Activated CD4-positive, CD25-positive, alpha-beta regulatory T cell treated with anti-CD3 and anti-CD28 coated beads, Interleukin-2, amount 50 U/mL, for 24 hours (primary cell): ENCODE measurements around the gene CHST13.
"Not testable (repeated sequence)": the region's sequence is repeated elsewhere in the genome, so short reads cannot be mapped to it uniquely, and the experiment has no call there.

Experiments
- ATAC-seq, 2 donors: fragments of 150-1000 bp; cut with Tn5 transposase; one replicate each; pipeline ENCODE4 v1.10.0; 2021; ENCODE audit warnings: mild to moderate bottlenecking in 1 of 2, moderate library complexity in 1 of 2

CHST13 gene

DNA sequence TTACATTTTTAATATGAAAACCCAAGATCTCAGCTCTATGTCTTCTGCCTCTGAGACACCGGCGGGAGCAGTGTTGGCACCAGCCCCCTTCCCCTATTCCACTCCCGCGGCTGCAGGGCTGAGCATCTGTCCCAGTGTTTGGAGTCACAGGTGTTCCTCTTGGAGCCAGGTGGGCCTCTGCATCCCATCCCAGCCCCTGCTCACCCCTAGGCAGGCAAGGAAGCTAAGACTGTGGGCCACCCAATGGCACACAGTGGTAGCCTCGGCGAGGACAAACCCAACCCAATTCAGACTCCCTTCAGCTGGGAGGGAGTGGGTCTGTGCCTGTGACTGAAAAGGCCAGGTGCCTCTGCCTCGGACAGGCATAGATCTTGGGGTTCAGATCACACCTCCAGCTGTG, 3.1 kb downstream of the CHST13 start:
- ATAC-seq = no peak

DNA sequence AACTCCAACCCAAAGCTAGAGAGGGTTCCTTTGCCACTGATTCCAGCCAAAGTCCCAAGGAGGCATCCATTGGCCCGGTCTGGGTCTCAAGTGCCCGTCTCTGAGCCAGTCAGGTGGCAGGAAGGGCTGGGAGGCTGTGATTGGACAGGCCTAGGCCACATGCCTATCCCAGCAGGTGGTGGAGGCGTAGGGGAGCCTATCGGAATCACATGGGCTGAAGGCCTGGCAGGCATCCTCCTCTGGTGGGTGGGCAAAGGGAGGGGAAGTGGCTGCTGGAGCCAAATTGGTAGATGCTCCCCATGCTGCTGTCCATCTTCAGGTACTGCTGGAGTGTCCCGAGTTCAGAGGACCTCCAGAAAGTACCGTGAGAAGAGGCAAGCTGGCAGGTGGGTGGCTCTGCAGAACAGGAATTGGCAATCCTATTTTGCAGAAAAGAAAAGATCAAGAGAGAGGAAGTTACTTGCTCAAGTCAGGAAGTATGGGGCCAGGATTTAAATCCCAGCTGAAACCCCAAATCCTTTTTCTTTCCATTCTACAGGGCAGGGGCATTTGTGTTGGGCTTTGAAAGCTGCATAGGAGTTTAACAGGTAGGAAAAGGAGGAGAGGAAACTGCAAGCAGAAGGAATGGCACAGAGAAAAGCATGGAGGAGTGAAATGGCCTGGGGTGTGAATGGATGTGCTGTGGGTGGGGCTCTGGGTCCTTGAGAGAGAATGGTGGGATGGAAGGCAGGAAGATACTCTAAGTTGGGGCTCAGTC, 3.7 kb downstream of the CHST13 start:
- no peak for ATAC-seq

DNA sequence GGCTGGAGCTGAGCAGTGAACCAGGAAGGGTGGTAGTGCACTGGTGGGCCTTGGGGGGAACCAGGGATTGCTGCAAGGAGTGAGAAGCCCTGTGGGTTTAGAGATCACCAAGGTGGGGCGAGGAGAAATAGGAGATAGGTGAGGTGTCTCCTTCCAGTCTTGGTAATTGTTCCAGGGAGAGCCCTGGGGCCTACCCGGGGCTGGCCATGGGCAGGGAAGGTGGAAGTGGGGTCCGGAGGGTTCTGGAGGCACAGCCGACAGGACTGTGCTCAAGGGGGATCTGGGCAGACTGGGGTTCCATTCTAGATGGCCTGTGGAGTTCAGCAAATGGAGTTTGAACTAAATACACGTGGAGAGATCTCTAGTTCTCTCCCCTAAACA, 4.5 kb downstream of the CHST13 start:
- no peak for ATAC-seq

DNA sequence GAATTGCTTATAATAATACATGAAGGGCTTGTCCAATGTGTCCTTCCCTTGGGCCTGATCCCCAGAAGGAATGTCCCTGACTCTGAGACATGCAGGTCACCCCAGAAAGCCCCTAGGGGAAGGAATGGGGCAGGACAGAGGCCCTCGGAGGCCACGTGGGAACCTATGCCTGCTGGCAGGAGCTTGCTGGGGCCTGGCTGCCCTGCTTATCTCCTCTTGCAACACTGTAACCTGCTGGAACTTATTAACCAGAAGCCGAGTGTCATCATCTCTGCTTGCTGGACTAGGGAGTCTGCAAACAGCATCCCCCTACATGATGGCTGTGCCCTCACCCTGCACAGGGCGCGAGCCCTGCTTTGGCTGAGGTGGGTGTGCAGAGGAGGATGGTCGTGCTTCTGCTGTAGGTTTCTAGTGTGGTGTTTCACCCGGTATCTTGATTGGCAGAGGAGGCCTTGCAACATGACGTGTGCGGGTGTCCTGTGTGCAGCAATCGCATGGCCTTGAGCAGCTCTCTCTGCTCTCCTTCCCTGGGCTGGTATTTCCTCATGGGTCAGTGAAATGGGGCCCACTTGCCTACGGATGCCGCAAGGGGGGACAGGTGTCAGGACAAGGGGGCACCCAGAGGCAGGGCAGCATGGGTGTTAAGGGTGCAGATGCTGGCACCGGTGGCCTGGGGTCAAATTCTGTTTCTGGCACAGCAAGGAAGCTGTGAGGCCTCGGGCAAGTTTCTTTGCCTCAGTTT, 5.0 kb downstream of the CHST13 start:
- no peak for ATAC-seq

DNA sequence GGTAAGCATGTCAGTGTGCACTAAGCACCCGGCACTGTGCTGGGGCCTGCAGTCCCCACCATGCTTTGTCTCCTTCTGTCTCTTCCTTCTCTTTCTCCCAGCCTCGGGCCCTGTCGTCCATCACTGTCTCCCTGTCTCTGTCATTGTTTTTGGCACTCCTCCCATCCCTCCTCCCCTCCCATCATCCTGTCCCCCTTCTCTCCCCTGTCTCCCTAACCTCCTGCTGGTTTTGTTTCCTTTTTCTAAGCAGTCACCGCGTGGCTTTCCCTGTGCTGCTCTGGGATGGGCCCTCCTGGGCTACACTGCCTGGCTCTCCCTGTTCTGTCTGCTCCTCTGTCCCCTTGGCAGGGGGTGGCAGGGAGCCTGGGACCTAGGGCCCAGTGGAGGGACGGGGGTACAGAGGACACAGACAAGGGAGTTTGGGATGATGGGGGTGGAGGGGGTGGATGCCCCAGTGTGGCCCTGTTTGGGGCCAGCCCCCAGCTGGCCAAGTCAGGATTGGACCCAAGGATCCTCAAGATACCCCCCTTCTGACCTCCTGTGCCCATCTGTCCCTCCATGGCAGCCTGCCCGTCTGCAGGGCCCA, 5.7 kb downstream of the CHST13 start:
- no peak for ATAC-seq

DNA sequence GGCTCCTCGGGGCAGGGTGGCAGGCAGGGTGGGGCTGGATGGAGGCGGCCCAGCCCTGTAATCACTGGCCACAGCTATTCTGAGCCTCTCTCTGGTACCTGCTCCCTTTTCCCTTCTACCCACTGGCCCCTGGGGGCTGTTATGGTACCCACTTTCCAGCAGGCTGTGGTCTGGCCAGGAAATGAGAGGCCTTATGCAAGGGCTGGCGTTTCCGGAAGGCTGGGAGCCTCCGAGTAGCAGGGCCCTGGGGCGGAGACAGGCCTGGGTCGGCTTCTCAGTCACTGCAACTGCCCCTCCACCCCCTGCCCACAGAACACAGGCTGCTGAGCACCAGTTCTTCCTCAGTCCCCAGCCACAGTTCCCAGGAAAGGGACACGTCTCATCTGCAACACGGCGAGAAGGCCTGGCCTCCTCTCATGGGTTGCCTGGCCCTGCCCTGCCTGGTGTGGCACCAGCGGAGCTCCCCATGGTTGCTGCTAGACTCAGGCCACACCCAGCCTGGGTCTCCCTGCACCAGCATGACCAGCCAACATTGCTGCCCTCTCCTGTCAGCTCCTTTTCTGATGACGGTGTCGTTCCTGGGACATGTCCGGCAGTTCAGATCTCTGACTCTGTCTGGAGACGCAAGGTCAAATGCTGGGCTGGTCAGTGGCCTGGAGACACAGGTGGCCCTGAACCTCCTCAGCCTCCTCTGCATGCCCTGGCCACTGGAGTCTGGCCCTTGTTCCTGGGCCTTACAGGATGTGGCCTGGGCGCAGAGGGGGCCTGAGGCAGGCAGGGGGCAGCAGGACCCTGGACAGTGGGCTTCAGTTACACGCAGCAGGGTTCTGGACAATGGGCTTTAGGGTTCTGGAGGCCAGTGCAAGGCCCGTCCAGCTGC, 6.5 kb downstream of the CHST13 start:
- ATAC-seq = no peak

DNA sequence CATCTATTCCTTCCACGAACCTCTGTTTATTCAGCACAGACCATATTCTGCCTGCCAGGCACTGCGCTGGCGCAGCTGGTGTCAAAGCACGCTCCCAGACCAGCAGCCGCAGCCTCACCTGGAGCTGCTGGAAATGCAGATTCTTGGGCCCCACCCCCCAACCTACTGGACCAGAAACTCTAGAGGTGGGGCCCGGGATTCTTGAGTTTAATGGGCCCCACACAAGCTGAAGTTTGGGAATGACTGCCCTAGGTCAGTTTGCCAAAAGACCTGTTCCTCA, 7.0 kb downstream of the CHST13 start:
- ATAC-seq = no peak

DNA sequence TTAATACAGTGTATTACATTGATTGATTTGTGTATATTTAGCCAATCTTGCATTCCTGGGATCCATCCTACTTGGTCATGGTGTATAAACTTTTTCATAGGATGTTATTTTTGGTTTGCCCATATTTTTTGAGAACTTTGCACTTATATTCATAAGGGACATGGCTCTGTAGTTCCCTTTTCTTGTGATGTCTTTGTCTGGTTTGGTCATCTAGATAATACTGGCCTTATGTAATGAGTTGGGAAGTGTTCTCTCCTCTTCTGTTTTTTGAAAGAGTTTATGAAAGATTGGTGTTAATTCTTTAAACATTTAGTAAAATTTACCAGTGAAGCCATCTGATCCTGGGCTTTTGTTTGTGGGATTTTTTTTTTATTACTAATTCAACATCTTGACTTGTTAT, 9.6 kb downstream of the CHST13 start:
- no peak for ATAC-seq

DNA sequence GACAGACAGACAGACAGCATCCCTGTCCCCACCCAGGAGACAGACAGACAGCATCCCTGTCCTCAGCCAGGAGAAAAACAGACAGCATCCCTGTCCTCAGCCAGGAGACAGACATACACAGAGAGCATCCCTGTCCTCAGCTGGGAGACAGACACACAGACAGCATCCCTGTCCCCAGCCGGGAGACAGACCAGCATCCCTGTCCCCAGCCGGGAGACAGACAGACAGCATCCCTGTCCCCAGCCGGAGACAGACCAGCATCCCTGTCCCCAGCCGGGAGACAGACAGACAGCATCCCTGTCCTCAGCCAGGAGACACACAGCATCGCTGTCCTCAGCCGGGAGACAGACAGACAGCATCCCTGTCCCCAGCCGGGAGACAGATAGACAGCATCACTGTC, 10.8 kb downstream of the CHST13 start:
- not testable (repeated sequence) for ATAC-seq

DNA sequence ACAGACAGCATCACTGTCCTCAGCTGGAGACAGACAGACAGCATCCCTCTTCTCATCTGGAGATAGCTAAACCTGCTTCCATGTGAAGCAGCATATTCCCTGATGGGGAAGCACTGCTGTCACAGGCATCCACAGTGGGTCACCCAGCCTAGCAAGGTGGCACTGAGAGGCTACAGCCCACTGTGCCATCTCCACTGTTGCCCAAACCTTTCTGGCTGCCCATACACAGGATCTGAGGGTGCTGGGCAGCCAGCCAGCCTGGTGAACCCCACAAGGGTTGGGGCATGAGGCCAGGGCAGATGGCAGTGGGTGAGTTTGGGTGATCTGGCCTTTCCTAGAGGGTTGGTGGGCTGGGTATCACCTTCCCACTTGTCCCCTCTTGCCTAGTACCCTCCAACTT, 11.7 kb downstream of the CHST13 start:
- ATAC-seq = no peak

DNA sequence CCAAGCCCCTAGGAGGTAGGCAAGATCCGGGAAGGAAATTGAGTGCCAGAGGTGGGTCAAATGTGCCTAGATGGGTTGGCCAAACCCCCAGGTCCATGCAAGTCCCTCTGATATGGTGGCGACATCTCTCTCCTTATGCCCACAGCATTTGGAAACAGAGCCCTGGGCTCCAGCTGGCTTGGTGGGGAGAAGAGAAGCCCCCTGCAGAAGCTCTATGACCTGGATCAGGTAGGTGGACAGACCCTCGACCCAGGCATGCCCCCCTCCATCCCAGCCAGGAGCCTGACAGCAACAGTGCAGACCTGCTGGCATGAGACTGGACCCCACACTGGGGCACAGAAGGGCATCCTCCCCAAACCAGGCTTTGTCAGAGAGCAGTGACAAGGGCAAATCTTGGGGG, 12.2 kb downstream of the CHST13 start:
- no peak for ATAC-seq

DNA sequence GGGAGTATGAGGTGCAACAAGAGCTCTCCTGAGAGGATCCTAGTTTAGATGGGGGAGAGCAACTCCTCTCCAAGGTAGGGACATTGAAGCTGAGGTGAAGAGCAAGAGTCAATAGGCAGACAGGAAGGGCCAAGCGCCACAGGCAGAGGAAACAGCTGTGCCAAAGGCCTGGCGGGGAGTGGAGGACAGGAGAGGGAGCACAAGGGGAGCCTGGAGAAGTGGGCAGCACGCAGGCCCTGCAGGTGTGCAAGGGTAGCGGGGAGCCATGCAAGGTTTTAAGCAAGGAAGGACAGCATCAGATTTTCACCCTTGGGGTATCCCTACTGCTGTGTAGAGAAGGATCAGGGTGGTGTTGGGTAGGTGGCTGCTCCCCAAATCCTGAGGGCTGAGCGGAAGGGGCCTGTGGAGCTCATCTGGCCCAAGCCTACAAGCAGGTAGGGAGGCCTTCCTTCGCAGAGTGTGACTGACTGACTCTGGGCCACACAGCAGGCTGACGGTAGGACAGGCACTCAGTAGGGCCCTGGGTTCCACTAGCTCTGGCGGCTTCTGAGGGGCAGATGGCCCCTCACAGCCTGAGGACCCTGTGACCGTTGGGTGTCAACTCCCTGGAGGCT, 13.3 kb downstream of the CHST13 start:
- ATAC-seq = no peak

DNA sequence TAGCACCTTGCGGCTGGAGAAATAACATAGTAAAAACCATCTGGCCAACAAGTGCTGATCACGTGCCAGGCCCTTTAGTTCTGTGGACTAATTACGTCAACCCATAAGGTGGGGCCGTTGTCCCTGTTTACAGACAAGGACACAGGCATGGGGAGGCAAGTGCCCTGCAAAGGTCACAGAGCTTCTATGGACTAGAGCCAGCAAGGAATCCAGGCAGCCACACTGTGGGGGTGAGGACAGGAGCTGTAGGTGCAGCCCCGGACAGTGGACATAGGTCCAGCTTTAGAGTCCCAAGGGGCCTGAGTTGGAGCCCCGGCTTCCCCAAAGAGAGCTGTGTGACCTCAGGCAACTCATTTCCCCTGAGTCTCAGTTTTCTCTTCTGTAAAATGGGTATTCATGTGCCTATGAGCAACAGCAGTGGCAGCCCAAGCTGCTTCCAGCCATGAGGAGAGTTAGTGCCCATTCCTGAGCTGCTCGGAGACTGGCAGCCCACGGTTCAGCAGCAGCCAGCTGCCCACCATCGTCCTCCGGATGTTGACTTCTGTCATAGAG, 13.9 kb downstream of the CHST13 start:
- ATAC-seq = no peak

DNA sequence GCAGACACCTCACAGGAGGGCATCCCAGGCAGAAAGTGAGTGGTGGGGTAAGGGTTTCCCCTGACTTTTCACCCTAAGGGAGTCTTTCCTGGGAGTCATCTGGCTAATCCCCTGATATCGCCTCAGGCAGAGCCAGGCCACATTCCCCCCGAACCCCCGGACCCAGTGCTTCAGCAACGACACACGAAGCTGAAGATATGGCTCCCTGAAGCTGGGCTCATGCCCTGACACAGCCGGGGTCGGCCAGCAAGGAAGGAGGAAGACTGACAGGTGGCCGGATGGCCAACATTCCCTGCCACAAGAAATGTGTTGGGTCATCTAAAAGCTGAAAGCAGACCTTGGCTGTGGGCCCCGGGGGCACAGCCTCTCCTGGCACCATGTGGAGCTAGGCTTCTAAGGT, 14.4 kb downstream of the CHST13 start:
- no peak for ATAC-seq

DNA sequence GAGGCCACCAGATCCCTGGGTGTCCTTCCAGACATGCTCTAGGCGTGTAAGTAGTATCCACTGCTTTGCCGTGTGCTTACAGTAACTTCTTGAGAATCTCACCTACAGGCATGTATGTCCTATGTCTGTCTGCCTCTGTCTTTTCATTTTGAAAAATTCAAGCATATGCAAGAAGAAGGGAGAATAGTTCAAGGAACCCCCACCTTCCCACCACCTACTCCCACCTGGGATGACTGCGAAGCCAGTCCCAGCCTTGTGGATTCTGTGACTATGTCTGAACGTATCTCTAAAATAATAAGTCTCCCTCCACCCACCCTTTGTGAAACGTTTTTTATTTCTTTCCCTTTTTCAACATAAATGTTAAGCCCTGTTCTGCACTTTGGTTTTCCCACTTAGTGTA, 15.0 kb downstream of the CHST13 start:
- ATAC-seq = no peak

DNA sequence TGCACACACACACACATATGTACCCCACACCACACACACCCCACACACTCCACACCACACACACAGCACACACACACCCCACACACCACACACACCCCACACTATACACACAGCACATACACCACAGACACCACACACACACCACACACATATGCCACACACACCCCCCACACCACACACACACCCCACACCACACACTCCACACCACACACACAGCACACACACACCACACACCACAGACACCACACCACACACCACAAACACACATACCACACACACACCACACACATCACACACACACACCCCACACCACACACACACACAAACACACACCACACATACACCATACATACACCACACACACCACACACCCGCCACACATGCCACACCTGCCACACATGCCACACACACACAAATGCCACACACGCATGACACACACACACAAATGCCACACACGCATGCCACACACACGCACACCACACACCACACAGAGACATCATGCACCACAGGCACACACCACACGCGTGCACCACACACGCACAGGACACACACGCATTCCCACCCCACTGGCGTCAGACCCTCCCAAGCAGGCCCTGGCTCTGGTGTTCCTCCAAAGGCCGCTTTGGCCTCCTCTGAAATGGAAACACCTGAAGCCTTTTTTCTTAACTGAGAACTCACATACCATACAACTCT, 15.7 kb downstream of the CHST13 start:
- no peak for ATAC-seq

DNA sequence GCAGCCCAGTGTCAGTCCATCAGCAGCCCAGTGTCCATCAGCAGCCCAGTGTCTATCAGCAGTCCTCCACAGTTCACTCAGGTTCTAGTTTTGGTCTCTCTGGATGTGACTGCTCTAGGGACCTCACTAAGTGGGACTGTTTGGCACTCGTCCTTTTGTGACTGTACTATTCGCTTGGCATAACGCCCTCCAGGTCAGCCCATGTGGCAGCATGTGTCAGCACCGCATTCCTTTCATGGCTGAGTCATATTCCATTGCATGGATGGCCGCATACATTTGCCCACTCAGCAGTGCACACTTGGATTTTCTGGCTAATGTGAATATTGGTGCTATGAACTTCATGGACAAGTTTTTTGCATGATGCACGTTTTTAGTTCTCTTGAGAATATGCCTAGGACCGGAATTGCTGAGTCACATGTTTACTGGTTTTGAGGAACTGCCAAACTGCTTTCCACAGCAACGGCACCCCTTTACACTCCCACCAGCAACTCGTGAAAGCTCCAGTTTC, 16.4 kb downstream of the CHST13 start:
- no peak for ATAC-seq

DNA sequence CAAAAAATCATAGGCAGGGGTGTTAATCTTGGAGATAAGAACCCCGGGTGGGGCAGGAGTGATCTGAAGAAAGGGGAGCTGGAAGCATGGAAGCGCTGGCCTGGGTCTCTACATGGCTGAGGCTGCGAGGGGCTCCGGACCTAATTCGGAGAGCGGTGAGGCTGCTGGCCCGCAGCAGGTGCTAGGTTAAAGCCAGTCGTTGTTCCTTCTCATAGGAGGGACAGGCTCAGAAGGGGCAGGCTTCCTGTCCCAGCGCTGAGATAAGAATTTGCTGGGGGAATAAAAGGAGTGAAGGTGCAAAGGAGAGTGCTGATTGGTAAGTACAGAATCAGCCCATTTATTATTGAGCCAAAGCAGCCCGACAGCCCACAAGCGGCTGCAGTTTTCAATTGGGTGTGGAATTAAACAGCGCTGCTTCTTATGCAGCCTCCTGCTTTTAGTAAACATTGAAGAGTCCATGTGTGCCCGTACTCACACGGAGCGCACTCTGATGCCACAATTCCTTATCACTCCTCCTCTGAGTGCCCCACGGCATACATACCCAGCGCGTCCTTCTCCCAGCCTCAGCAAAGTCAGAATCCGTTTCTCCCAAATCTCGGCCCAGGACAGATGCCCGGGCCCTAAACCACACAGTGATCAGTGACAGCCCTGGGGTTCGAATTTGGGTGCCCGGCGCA, 17.1 kb downstream of the CHST13 start:
- ATAC-seq = no peak

DNA sequence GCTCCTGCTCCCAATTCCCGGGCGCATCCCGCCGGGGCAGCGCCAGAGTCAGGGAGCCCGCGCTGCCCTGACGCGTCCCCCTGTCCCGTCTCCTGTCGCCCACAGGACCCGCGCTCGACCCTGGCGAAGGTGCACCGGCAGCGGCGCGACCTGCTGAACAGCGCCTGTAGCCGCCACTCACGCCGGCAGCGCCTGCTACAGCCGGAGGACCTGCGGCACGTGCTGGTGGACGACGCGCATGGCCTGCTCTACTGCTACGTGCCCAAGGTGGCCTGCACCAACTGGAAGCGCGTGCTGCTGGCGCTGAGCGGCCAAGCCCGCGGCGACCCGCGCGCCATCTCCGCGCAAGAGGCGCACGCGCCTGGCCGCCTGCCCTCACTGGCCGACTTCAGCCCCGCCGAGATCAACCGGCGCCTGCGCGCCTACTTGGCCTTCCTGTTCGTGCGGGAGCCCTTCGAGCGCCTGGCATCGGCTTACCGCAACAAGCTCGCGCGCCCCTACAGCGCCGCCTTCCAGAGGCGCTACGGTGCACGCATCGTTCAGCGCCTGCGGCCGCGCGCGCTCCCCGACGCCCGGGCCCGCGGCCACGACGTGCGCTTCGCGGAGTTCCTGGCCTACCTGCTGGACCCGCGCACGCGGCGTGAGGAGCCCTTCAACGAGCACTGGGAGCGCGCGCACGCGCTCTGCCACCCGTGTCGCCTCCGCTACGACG, 17.8 kb downstream of the CHST13 start:
- no peak for ATAC-seq
